SK-N-SH treated with all-trans-retinoic acid at 6 μM for 48 hours (cell line): ENCODE measurements around the gene RHBDL2.

Experiments
- BACH2 ChIP-seq: fragments of 250-450 bp; sonication (Bioruptor Pico); IDR thresholded peaks from 2 replicates; pipeline ENCODE4 v1.9.0; 2021; ENCODE audit warnings: mild to moderate bottlenecking, borderline replicate concordance
- CSDC2 ChIP-seq: fragments of 250-450 bp; sonication (Bioruptor Pico); IDR thresholded peaks from 2 replicates; pipeline ENCODE4 v1.5.0; 2020; ENCODE audit warnings: mild to moderate bottlenecking, moderate library complexity
- CSRNP3 ChIP-seq: fragments of 250-450 bp; sonication (Bioruptor Pico); IDR thresholded peaks from 2 replicates; pipeline ENCODE4 v1.5.1; 2021; ENCODE audit warnings: mild to moderate bottlenecking, moderate library complexity
- ISL1 ChIP-seq: fragments of 250-450 bp; sonication (Bioruptor Pico); IDR thresholded peaks from 2 replicates; pipeline ENCODE4 v2.1.2; 2022; ENCODE audit warnings: mild to moderate bottlenecking, moderate library complexity
- OSR1 ChIP-seq: fragments of 250-450 bp; sonication (Bioruptor Pico); IDR thresholded peaks from 2 replicates; pipeline ENCODE4 v1.8.0; 2022; ENCODE audit warnings: moderate library complexity, mild to moderate bottlenecking, inconsistent platforms
- PATZ1 ChIP-seq: fragments of 250-450 bp; sonication (Bioruptor Pico); IDR thresholded peaks from 2 replicates; pipeline ENCODE4 v1.8.0; 2020; ENCODE audit warnings: mild to moderate bottlenecking, moderate library complexity, borderline replicate concordance
- PPARA ChIP-seq: fragments of 250-450 bp; sonication (Bioruptor Pico); IDR thresholded peaks from 2 replicates; pipeline ENCODE4 v1.5.0; 2020; ENCODE audit warnings: mild to moderate bottlenecking, borderline replicate concordance
- TOX ChIP-seq: fragments of 250-450 bp; sonication (Bioruptor Pico); IDR thresholded peaks from 2 replicates; pipeline ENCODE4 v1.8.0; 2021; ENCODE audit warnings: mild to moderate bottlenecking, moderate library complexity, borderline replicate concordance
- ZNF565 ChIP-seq: fragments of 450-650 bp; formaldehyde crosslinking; conservative IDR thresholded peaks from 2 replicates; pipeline ENCODE4 v1.5.0; 2020; ENCODE audit warnings: low read depth, mild to moderate bottlenecking, moderate library complexity
- ZNF70 ChIP-seq: fragments of 450-650 bp; formaldehyde crosslinking; IDR thresholded peaks from 2 replicates; pipeline ENCODE4 v1.5.0; 2020; ENCODE audit warnings: mild to moderate bottlenecking, moderate library complexity

GRCh38 chr1:38938722-38939260 lies 2.8 kb downstream of the RHBDL2 start:
- no peak for TF ChIP-seq PATZ1
- TF ChIP-seq CSRNP3 (CRISPR knock-in tag), result no peak
- TF ChIP-seq OSR1 (CRISPR knock-in tag), result no peak
- TF ChIP-seq BACH2 (CRISPR knock-in tag), result no peak
- no peak for TF ChIP-seq PPARA (CRISPR knock-in tag)
- no peak for TF ChIP-seq CSDC2 (CRISPR knock-in tag)
- TF ChIP-seq TOX (CRISPR knock-in tag), result no peak
- TF ChIP-seq ZNF565 (CRISPR knock-in tag), result no peak
- TF ChIP-seq ISL1 (CRISPR knock-in tag), result no peak
- no peak for TF ChIP-seq ZNF70
